Liver (tissue), 9 donors: ENCODE results near the gene PON3. TPM values are rescaled to one million over a fixed set of nuclear protein-coding genes. Genes with fewer than 3 reads are reported as not detected.
A peak's percentile ranks its signal among the peaks of the same experiment; 100 is the strongest.

ENCODE experiments used
- DNase-seq: peaks from one replicate; pipeline ENCODE4 v3.0.0-alpha.2; 2017; ENCODE audit warnings: low spot score
- H3K27ac ChIP-seq, 2 donors: one replicate each; pipeline ENCODE4 v1.7.0; 2013; ENCODE audit warnings: inconsistent platforms in 2 of 2, low read length in 2 of 2, control low read depth in 1 of 2, low read depth in 1 of 2, mild to moderate bottlenecking in 1 of 2
- H3K27me3 ChIP-seq, 4 donors: one replicate each; pipeline versions ENCODE4 v1.6.1 to v1.7.0; 2013; ENCODE audit warnings: low read length in 3 of 4, inconsistent platforms in 1 of 4, mild to moderate bottlenecking in 1 of 4, moderate library complexity in 1 of 4; ENCODE audit not compliant: control insufficient read depth in 4 of 4, insufficient read depth in 4 of 4
- H3K36me3 ChIP-seq, 4 donors: one replicate each; pipeline versions ENCODE4 v1.6.1 to v1.7.0; 2013; ENCODE audit warnings: low read length in 3 of 4, mild to moderate bottlenecking in 3 of 4, low read depth in 1 of 4, moderate library complexity in 1 of 4; ENCODE audit not compliant: control insufficient read depth in 4 of 4, insufficient read depth in 3 of 4
- H3K4me1 ChIP-seq, 4 donors: one replicate each; pipeline versions ENCODE4 v1.6.1 to v1.7.0; 2013; ENCODE audit warnings: low read length in 3 of 4, mild to moderate bottlenecking in 3 of 4, moderate library complexity in 1 of 4; ENCODE audit not compliant: control insufficient read depth in 4 of 4, insufficient read depth in 4 of 4
- H3K4me3 ChIP-seq, 3 donors: one replicate each; pipeline versions ENCODE4 v1.6.1 to v1.7.0; 2013; ENCODE audit warnings: low read length in 3 of 3, control low read depth in 1 of 3, low read depth in 1 of 3, mild to moderate bottlenecking in 1 of 3
- H3K9ac ChIP-seq, 2 donors: one replicate each; pipeline ENCODE4 v1.7.0; 2013; ENCODE audit warnings: low read length in 2 of 2, mild to moderate bottlenecking in 2 of 2, moderate library complexity in 2 of 2, control low read depth in 1 of 2, low read depth in 1 of 2
- H3K9me3 ChIP-seq, 4 donors: one replicate each; pipeline versions ENCODE4 v1.6.1 to v1.7.0; 2013; ENCODE audit warnings: low read length in 3 of 4; ENCODE audit not compliant: control insufficient read depth in 4 of 4
- EGR1 ChIP-seq, 2 donors: IDR thresholded peaks; 2 replicates each; pipeline ENCODE4 v1.6.1; 2016 to 2018; ENCODE audit warnings: antibody characterized with exemption in 2 of 2, low read depth in 2 of 2
- FOXA1 ChIP-seq: IDR thresholded peaks from 2 replicates; pipeline ENCODE4 v1.6.1; 2016; ENCODE audit warnings: antibody characterized with exemption
- FOXA2 ChIP-seq: IDR thresholded peaks from 2 replicates; pipeline ENCODE4 v1.6.1; 2016; ENCODE audit warnings: antibody characterized with exemption
- GABPA ChIP-seq, 2 donors: IDR thresholded peaks in 1 of 2; conservative IDR thresholded peaks in 1 of 2; 2 replicates each; pipeline ENCODE4 v1.6.1; 2016; ENCODE audit warnings: antibody characterized with exemption in 2 of 2, mild to moderate bottlenecking in 1 of 2, moderate library complexity in 1 of 2
- HNF4A ChIP-seq, 2 donors: conservative IDR thresholded peaks; 2 replicates each; pipeline ENCODE4 v1.6.1; 2016; ENCODE audit warnings: antibody characterized with exemption in 2 of 2, mild to moderate bottlenecking in 2 of 2
- HNF4G ChIP-seq: IDR thresholded peaks from 2 replicates; pipeline ENCODE4 v1.6.1; 2016; ENCODE audit warnings: antibody characterized with exemption
- JUND ChIP-seq, 2 donors: IDR thresholded peaks; 2 replicates each; pipeline ENCODE4 v1.6.1; 2016; ENCODE audit warnings: antibody characterized with exemption in 2 of 2
- NR2F2 ChIP-seq: IDR thresholded peaks from 2 replicates; pipeline ENCODE4 v1.6.1; 2016; ENCODE audit warnings: antibody characterized with exemption
- RAD21 ChIP-seq, 2 donors: IDR thresholded peaks; 2 replicates each; pipeline ENCODE4 v1.6.1; 2016; ENCODE audit warnings: antibody characterized with exemption in 2 of 2, mild to moderate bottlenecking in 2 of 2
- RXRA ChIP-seq, 2 donors: IDR thresholded peaks; 2 replicates each; pipeline ENCODE4 v1.6.1; 2017 to 2018; ENCODE audit warnings: antibody characterized with exemption in 2 of 2, mild to moderate bottlenecking in 1 of 2
- SP1 ChIP-seq: IDR thresholded peaks from 2 replicates; pipeline ENCODE4 v1.6.1; 2018; ENCODE audit warnings: antibody characterized with exemption, mild to moderate bottlenecking
- TAF1 ChIP-seq: conservative IDR thresholded peaks from 2 replicates; pipeline ENCODE4 v1.6.1; 2016; ENCODE audit warnings: antibody characterized with exemption, mild to moderate bottlenecking
- YY1 ChIP-seq: IDR thresholded peaks from 2 replicates; pipeline ENCODE4 v1.6.1; 2016; ENCODE audit warnings: antibody characterized with exemption, mild to moderate bottlenecking
- WGBS: extraction: QIAGEN DNeasy Blood & Tissue Kit; methylation state at CpG from one replicate; pipeline ENCODE4 v1.1.7; 2013; 5-methylcytosine and 5-hydroxymethylcytosine counted together
- polyA plus RNA-seq, 2 donors: library from polyadenylated mRNA; stranded (reverse) in 1 of 2; unstranded in 1 of 2; fragments of 200-250 nt in 1 of 2; fragments of >200 nt in 1 of 2; fragmentation: Nextera tagmentation in 1 of 2; extraction: Ambion mirVana in 1 of 2; gene quantifications; one replicate each; pipeline versions ENCODE4 v1.2.1 to v1.2.3, GENCODE V29; 2013 to 2015
- total RNA-seq, 2 donors: library from RNA; depleted of rRNA; stranded (reverse); fragments of >200 nt; gene quantifications; one replicate each; pipeline ENCODE4 v1.2.3, GENCODE V29; 2014
- TF ChIP-seq, protein P1 (sequence below): IDR thresholded peaks from 2 replicates; pipeline ENCODE4 v1.6.1; 2016; ENCODE audit warnings: antibody characterized with exemption
- TF ChIP-seq, protein P2 (sequence below): IDR thresholded peaks from 2 replicates; pipeline ENCODE4 v1.6.1; 2016; ENCODE audit warnings: antibody characterized with exemption, mild to moderate bottlenecking
- TF ChIP-seq, protein P3 (sequence below): IDR thresholded peaks from 2 replicates; pipeline ENCODE4 v1.6.1; 2016; ENCODE audit warnings: antibody characterized with exemption
- TF ChIP-seq, protein P4 (sequence below): fragments of 150-350 bp; IDR thresholded peaks from 2 replicates; pipeline ENCODE4 v1.5.1; 2017; ENCODE audit warnings: improper control_type of control experiment, low read depth, low read length; ENCODE audit not compliant: missing input control
- TF ChIP-seq, protein P5 (sequence below): IDR thresholded peaks from 2 replicates; pipeline ENCODE4 v1.6.1; 2016; ENCODE audit warnings: antibody characterized with exemption
- donor health status: healthy.
- donor health status: healthy.
- donor health status: healthy.
- donor health status: healthy.
- donor health status: healthy.

The PON3 gene
- total and polyA plus RNA-seq, 4 donors, result 60.0 to 476 (median 247) TPM

DNA sequence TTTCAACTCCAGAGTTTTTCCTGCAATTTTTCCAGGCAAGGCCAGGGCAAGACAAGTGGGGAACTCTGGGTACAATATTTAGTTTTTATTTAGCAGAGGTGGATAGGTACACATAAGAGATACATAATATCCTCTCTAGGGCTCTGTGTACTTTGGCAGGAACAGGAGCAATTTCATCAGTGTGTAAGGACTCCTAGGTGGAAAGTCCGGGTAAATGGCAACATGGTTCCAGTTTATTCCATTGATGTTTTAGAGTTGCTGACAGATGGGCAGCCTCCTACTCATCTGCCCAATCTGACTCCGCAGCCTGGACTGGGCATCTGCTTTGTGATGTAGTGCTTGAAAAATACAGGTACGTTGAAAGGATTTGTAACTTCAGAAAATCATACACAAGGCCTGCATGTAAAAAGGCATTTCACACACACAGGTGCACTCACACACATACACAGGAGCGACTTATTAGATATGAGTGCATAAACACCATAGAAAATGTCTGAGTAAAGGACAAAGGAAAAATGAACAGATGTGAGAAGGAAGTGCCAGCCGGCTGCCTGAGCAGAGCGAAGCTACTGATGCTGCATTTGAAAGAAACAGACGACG lies 77.6 kb downstream of the PON3 start:
- DNase-seq, result no peak
- Histone ChIP-seq H3K4me1 (peaks cover 2 to 53% (median 46%) of the 10 kb centered on the region in 4 donors), H3K4me3 (peak overlapping the region; percentile 15 to 38 (median 29)), H3K27ac (peak overlapping the region; percentile 77 to 85), H3K9me3 (no peaks in the 10 kb centered on the region), H3K36me3 (peaks cover 0 to 13% (median 4%) of the 10 kb centered on the region in 4 donors), H3K27me3 (no peaks in the 10 kb centered on the region), H3K9ac (peak overlapping the region; percentile 44 to 80)
- WGBS, result 38% methylated on average over 8 of the region's 8 CpGs
- TF ChIP-seq HNF4A (conservative IDR thresholded peaks at IDR 0.05) (peak; percentile 93 to 95), YY1 (peak; percentile 95), SP1 (peak; percentile 90), FOXA1 (peak; percentile 94), RAD21 (IDR thresholded peaks at IDR 0.05) (peak; percentile 28 to 34), FOXA2 (peak; percentile 98), JUND (IDR thresholded peaks at IDR 0.05) (peak; percentile 70 to 76), NR2F2 (peak; percentile 10), TAF1 (peak; percentile 91), GABPA (IDR thresholded peaks at IDR 0.05 in 1 of 2, conservative IDR thresholded peaks at IDR 0.05 in 1 of 2) (peak in 1 of 2 donors; percentile 44), EGR1 (IDR thresholded peaks at IDR 0.05; ENCODE audit: low read depth in 2 of 2) (peak in 1 of 2 donors; percentile 78), RXRA (IDR thresholded peaks at IDR 0.05) (peak; percentile 67 to 83), HNF4G (peak; percentile 74)
- TF ChIP-seq, protein P1, sequence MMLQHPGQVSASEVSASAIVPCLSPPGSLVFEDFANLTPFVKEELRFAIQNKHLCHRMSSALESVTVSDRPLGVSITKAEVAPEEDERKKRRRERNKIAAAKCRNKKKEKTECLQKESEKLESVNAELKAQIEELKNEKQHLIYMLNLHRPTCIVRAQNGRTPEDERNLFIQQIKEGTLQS, result peak; percentile 90
- TF ChIP-seq, protein P2, sequence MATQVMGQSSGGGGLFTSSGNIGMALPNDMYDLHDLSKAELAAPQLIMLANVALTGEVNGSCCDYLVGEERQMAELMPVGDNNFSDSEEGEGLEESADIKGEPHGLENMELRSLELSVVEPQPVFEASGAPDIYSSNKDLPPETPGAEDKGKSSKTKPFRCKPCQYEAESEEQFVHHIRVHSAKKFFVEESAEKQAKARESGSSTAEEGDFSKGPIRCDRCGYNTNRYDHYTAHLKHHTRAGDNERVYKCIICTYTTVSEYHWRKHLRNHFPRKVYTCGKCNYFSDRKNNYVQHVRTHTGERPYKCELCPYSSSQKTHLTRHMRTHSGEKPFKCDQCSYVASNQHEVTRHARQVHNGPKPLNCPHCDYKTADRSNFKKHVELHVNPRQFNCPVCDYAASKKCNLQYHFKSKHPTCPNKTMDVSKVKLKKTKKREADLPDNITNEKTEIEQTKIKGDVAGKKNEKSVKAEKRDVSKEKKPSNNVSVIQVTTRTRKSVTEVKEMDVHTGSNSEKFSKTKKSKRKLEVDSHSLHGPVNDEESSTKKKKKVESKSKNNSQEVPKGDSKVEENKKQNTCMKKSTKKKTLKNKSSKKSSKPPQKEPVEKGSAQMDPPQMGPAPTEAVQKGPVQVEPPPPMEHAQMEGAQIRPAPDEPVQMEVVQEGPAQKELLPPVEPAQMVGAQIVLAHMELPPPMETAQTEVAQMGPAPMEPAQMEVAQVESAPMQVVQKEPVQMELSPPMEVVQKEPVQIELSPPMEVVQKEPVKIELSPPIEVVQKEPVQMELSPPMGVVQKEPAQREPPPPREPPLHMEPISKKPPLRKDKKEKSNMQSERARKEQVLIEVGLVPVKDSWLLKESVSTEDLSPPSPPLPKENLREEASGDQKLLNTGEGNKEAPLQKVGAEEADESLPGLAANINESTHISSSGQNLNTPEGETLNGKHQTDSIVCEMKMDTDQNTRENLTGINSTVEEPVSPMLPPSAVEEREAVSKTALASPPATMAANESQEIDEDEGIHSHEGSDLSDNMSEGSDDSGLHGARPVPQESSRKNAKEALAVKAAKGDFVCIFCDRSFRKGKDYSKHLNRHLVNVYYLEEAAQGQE, result peak; percentile 83
- TF ChIP-seq, protein P3, sequence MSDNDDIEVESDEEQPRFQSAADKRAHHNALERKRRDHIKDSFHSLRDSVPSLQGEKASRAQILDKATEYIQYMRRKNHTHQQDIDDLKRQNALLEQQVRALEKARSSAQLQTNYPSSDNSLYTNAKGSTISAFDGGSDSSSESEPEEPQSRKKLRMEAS, result peak; percentile 91
- TF ChIP-seq, protein P4, sequence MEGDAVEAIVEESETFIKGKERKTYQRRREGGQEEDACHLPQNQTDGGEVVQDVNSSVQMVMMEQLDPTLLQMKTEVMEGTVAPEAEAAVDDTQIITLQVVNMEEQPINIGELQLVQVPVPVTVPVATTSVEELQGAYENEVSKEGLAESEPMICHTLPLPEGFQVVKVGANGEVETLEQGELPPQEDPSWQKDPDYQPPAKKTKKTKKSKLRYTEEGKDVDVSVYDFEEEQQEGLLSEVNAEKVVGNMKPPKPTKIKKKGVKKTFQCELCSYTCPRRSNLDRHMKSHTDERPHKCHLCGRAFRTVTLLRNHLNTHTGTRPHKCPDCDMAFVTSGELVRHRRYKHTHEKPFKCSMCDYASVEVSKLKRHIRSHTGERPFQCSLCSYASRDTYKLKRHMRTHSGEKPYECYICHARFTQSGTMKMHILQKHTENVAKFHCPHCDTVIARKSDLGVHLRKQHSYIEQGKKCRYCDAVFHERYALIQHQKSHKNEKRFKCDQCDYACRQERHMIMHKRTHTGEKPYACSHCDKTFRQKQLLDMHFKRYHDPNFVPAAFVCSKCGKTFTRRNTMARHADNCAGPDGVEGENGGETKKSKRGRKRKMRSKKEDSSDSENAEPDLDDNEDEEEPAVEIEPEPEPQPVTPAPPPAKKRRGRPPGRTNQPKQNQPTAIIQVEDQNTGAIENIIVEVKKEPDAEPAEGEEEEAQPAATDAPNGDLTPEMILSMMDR, result no peak
- TF ChIP-seq, protein P5, sequence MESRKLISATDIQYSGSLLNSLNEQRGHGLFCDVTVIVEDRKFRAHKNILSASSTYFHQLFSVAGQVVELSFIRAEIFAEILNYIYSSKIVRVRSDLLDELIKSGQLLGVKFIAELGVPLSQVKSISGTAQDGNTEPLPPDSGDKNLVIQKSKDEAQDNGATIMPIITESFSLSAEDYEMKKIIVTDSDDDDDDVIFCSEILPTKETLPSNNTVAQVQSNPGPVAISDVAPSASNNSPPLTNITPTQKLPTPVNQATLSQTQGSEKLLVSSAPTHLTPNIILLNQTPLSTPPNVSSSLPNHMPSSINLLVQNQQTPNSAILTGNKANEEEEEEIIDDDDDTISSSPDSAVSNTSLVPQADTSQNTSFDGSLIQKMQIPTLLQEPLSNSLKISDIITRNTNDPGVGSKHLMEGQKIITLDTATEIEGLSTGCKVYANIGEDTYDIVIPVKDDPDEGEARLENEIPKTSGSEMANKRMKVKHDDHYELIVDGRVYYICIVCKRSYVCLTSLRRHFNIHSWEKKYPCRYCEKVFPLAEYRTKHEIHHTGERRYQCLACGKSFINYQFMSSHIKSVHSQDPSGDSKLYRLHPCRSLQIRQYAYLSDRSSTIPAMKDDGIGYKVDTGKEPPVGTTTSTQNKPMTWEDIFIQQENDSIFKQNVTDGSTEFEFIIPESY, result no peak
